ENCODE data around the gene GRK5.

- TF ChIP-seq E2F6 (IDR thresholded peaks at IDR 0.05; ENCODE audit: borderline replicate concordance in 1 of 2, extremely low read depth in 1 of 2, insufficient read depth in 1 of 2, insufficient read length in 1 of 2, low read depth in 1 of 2, low read length in 1 of 2, poor library complexity in 1 of 2, severe bottlenecking in 1 of 2), result no peak
- no peak for TF ChIP-seq JUN (IDR thresholded peaks at IDR 0.05; ENCODE audit: borderline replicate concordance, low read depth, low read length)
- TF ChIP-seq JUN (CRISPR knock-in tag; IDR thresholded peaks at IDR 0.05; ENCODE audit: borderline replicate concordance), result no peak
- TF ChIP-seq ELF4 (CRISPR knock-in tag; IDR thresholded peaks at IDR 0.05), result no peak
- no peak for TF ChIP-seq RBBP5 (IDR thresholded peaks at IDR 0.05; ENCODE audit: borderline replicate concordance, insufficient read depth, low read length, poor library complexity, severe bottlenecking)
- TF ChIP-seq CTCF (IDR thresholded peaks at IDR 0.05 in 2 of 3, conservative IDR thresholded peaks at IDR 0.05 in 1 of 3; ENCODE audit: insufficient read depth in 2 of 3, low read depth in 1 of 3, low read length in 3 of 3), result no peak
- no peak for TF ChIP-seq TCFL5 (CRISPR knock-in tag; conservative IDR thresholded peaks at IDR 0.05)
These were observed 247.6 kb downstream of the GRK5 start for GRCh38 chr10:119454990-119455389.

Measured in K562 (cell line).